OCI-LY3 (cell line): ENCODE measurements around the gene GDPD4.

ENCODE experiments used
- H2AFZ ChIP-seq: fragments of 200-600, 300-600 bp; shearing (Covaris generic); 2 replicates; pipeline ENCODE4 v1.6.0; 2014; ENCODE audit warnings: antibody characterized with exemption, low read depth, low read length
- H3K27ac ChIP-seq: fragments of 200-600, 300-600 bp; sonication (generic); 2 replicates; pipeline ENCODE4 v1.5.1; 2014; ENCODE audit warnings: mild to moderate bottlenecking, low read length, moderate library complexity, mixed read lengths
- H3K27me3 ChIP-seq: fragments of 200-600, 300-600 bp; sonication (generic); 2 replicates; pipeline ENCODE4 v1.6.1; 2014; ENCODE audit warnings: low read depth, low read length, mixed read lengths
- H3K36me3 ChIP-seq: fragments of 200-600, 300-600 bp; sonication (generic); replicated peaks from 2 replicates; pipeline ENCODE3; 2014; ENCODE audit warnings: low read depth, low read length, mixed read lengths
- H3K4me1 ChIP-seq: fragments of 300-600, 200-600 bp; sonication (generic); 2 replicates; pipeline ENCODE4 v1.6.1; 2014; ENCODE audit warnings: low read length, mixed read lengths
- H3K4me2 ChIP-seq: fragments of 200-600, 300-600 bp; sonication (generic); 2 replicates; pipeline ENCODE4 v1.6.1; 2014; ENCODE audit warnings: low read length, mixed read lengths
- H3K4me3 ChIP-seq: fragments of 300-600, 200-600 bp; sonication (generic); 2 replicates; pipeline ENCODE4 v1.5.1; 2014; ENCODE audit warnings: antibody characterized with exemption, mild to moderate bottlenecking, low read length, moderate library complexity
- H3K79me2 ChIP-seq: fragments of 300-600, 200-600 bp; shearing (Covaris generic); 2 replicates; pipeline ENCODE4 v1.6.1; 2014; ENCODE audit warnings: mild to moderate bottlenecking, low read length, mixed read lengths
- H3K9ac ChIP-seq: fragments of 300-600, 200-600 bp; shearing (Covaris generic); 2 replicates; pipeline ENCODE4 v1.6.0; 2014; ENCODE audit warnings: mild to moderate bottlenecking, low read length, moderate library complexity
- H3K9me3 ChIP-seq: fragments of 200-600, 300-600 bp; shearing (Covaris generic); 2 replicates; pipeline ENCODE4 v1.6.1; 2014; ENCODE audit warnings: low read length, mixed read lengths; ENCODE audit not compliant: insufficient read depth
- H4K20me1 ChIP-seq: fragments of 200-600, 300-600 bp; sonication (generic); 2 replicates; pipeline ENCODE4 v1.6.1; 2016; ENCODE audit warnings: low read length, mixed read lengths; ENCODE audit not compliant: insufficient read depth
- EZH2phosphoT487 ChIP-seq: fragments of 200-600 bp; shearing (Covaris generic); IDR thresholded peaks from 2 replicates; pipeline ENCODE4 v1.6.1; 2018; ENCODE audit warnings: antibody characterized with exemption, mixed run types, low read depth
- TF ChIP-seq, protein P1 (sequence below): fragments of 200-600, 300-600 bp; sonication (generic); IDR thresholded peaks from 2 replicates; pipeline ENCODE4 v1.5.1; 2014; ENCODE audit warnings: antibody characterized with exemption, low read length, low read depth

Gene GDPD4

DNA sequence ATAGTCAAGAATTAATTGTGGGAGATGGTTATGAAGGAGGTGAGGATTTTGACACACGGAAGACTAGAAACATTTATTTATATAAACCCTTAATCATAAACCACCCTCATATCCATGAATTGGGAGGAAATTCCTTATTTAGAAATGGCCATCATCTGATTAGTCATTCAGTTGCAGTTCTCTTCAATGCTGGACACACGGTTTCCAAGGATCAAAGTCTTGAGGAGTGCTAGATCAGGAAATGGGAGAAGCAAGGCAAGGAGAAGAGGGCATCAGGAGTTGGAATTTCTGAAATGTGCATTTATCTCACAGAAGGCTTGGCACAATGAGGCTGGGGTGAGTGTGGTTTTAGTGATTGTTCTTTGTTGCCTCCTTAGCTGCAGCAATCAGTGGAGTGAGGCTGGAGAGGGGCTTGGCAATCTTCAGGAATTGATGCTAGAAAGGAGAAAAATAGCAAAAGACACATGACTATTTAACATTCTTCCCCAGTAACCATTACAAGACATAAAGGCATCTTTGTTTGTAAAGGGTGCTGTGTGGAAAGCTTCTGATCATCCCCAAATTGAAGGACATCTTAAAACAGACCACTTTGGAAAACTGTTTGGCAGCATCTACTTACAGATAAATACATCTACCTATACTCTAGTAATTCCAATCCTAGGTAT lies 21.6 kb upstream of the GDPD4 start:
- H3K9me3 ChIP-seq: no peaks in the 10 kb centered on the region
- H3K36me3 ChIP-seq: peaks cover 26% of the 10 kb centered on the region
- no peak overlapping the region for H3K27ac ChIP-seq
- no peaks in the 10 kb centered on the region for H3K27me3 ChIP-seq
- no peaks in the 10 kb centered on the region for H4K20me1 ChIP-seq
- H3K4me1 ChIP-seq: no peaks in the 10 kb centered on the region
- no peak overlapping the region for H3K4me3 ChIP-seq
- H2AFZ ChIP-seq: no peak overlapping the region
- TF ChIP-seq EZH2phosphoT487: no peak
- TF ChIP-seq, protein P1, sequence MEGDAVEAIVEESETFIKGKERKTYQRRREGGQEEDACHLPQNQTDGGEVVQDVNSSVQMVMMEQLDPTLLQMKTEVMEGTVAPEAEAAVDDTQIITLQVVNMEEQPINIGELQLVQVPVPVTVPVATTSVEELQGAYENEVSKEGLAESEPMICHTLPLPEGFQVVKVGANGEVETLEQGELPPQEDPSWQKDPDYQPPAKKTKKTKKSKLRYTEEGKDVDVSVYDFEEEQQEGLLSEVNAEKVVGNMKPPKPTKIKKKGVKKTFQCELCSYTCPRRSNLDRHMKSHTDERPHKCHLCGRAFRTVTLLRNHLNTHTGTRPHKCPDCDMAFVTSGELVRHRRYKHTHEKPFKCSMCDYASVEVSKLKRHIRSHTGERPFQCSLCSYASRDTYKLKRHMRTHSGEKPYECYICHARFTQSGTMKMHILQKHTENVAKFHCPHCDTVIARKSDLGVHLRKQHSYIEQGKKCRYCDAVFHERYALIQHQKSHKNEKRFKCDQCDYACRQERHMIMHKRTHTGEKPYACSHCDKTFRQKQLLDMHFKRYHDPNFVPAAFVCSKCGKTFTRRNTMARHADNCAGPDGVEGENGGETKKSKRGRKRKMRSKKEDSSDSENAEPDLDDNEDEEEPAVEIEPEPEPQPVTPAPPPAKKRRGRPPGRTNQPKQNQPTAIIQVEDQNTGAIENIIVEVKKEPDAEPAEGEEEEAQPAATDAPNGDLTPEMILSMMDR: no peak
- no peaks in the 10 kb centered on the region for H3K79me2 ChIP-seq
- H3K4me2 ChIP-seq: no peak overlapping the region
- H3K9ac ChIP-seq: no peak overlapping the region

DNA sequence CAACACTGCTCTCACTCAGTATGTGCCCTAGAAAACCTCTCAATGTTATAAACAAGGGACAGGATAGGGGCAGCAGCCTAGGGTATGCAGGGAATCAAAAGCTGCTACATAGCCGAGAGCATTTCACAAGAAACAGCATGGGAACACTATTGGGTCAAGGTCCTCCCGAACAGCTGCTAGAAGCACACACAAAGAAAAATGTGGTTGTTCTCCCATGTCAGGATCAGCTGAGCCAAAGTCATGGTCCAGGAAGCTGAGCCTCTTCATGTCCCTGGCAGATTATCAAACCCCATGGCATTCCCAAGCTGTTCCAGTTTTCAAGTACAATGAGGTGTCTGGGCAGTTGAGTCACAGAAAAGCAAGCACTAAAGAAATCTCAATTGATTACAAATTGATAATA lies 21.0 kb upstream of the GDPD4 start:
- Histone ChIP-seq H3K27ac (no peak overlapping the region), H3K4me3 (no peak overlapping the region), H3K79me2 (no peaks in the 10 kb centered on the region), H3K4me1 (no peaks in the 10 kb centered on the region), H3K36me3 (peaks cover 26% of the 10 kb centered on the region), H2AFZ (no peak overlapping the region), H3K9me3 (no peaks in the 10 kb centered on the region), H4K20me1 (no peaks in the 10 kb centered on the region), H3K4me2 (no peak overlapping the region), H3K27me3 (no peaks in the 10 kb centered on the region), H3K9ac (no peak overlapping the region)
- TF ChIP-seq, protein P1: no peak
- TF ChIP-seq EZH2phosphoT487: no peak

DNA sequence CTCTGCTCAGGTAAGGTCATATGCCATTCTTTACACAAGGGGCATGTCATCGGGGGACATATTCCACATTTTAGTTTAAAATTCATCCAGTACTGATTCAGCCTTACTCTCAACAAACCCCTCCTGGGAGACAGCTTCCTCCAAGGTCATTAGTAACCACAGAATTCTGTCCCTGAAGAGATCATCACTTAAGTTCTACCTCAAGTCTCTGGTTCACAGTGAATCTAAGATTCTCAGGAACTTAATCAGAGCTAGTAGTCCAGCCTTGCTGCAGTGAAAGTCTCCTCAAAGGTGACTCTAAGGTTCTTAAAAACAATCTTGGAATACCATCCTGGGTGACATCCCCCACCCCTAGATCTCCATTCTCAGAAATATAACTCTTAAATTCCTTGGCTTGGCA lies 18.9 kb upstream of the GDPD4 start:
- H4K20me1 ChIP-seq: no peaks in the 10 kb centered on the region
- no peak overlapping the region for H3K27ac ChIP-seq
- H2AFZ ChIP-seq: no peak overlapping the region
- H3K9ac ChIP-seq: no peak overlapping the region
- peaks cover 20% of the 10 kb centered on the region for H3K36me3 ChIP-seq
- H3K4me1 ChIP-seq: no peaks in the 10 kb centered on the region
- no peaks in the 10 kb centered on the region for H3K79me2 ChIP-seq
- no peak overlapping the region for H3K4me2 ChIP-seq
- TF ChIP-seq EZH2phosphoT487: no peak
- TF ChIP-seq, protein P1: no peak
- H3K9me3 ChIP-seq: no peaks in the 10 kb centered on the region
- H3K27me3 ChIP-seq: 0 out of 2 replicates have a peak, but pooled peaks cover 3% of the 10 kb centered on the region
- H3K4me3 ChIP-seq: no peak overlapping the region

DNA sequence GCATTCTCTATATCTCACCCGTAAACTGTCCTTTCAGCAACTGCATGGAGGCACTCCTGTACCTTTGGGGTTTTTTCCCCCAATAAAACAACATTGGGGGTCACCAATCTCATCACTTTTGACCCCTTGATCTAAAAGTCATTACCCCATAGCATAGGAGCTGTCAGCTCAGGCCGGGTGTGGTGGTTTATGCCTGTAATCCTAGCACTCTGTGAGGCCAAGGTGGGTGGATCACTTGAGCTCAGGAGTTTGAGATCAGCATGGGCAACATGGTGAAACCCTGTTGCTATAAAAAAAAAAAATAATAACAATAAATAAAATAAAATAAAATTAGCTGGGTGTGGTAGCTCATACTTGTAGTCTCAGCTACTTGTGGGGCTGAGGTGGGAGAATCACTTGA lies 17.1 kb upstream of the GDPD4 start:
- Histone ChIP-seq H3K4me2 (no peak overlapping the region), H4K20me1 (no peaks in the 10 kb centered on the region), H3K4me1 (no peaks in the 10 kb centered on the region), H3K4me3 (no peak overlapping the region), H3K9me3 (no peaks in the 10 kb centered on the region), H2AFZ (no peak overlapping the region), H3K27ac (no peak overlapping the region), H3K27me3 (0 out of 2 replicates have a peak, but pooled peaks cover 3% of the 10 kb centered on the region), H3K36me3 (peaks cover 18% of the 10 kb centered on the region), H3K79me2 (no peaks in the 10 kb centered on the region), H3K9ac (no peak overlapping the region)
- TF ChIP-seq EZH2phosphoT487: no peak
- TF ChIP-seq, protein P1: no peak
